ENCODE results near the gene CACNB1. TPM values are rescaled to one million over a fixed set of nuclear protein-coding genes. Genes with fewer than 3 reads are reported as not detected.
"Not testable (repeated sequence)": the region's sequence is repeated elsewhere in the genome, so short reads cannot be mapped to it uniquely, and the experiment has no call there.

CACNB1 gene
- total RNA-seq, 1 donor: 7.8 TPM

DNA sequence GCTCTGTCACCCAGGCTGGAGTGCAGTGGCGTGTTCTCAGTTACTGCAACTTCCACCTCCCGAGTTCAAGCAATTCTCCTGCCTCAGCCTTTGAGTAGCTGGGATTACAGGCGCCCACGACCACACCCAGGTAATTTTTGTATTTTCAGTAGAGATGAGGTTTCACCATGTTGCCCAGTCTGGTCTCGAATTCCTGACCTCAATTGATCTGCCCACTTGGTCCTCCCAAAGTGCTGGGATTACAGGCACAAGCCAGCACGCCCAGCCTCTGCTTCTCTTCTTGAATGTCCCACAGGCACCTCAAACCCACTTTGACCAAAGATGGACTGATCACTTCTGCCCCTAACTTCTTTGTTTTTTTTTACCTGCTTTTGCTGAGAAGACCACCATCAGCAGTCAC, 26.9 kb downstream of the CACNB1 start:
- DNase-seq (ENCODE audit: low read depth): no peak
- no peak overlapping the region for H3K4me3 ChIP-seq (ENCODE audit: low read depth, low read length)
- TF ChIP-seq, protein P1, sequence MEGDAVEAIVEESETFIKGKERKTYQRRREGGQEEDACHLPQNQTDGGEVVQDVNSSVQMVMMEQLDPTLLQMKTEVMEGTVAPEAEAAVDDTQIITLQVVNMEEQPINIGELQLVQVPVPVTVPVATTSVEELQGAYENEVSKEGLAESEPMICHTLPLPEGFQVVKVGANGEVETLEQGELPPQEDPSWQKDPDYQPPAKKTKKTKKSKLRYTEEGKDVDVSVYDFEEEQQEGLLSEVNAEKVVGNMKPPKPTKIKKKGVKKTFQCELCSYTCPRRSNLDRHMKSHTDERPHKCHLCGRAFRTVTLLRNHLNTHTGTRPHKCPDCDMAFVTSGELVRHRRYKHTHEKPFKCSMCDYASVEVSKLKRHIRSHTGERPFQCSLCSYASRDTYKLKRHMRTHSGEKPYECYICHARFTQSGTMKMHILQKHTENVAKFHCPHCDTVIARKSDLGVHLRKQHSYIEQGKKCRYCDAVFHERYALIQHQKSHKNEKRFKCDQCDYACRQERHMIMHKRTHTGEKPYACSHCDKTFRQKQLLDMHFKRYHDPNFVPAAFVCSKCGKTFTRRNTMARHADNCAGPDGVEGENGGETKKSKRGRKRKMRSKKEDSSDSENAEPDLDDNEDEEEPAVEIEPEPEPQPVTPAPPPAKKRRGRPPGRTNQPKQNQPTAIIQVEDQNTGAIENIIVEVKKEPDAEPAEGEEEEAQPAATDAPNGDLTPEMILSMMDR (IDR thresholded peaks at IDR 0.05; ENCODE audit: insufficient read depth, low read depth, low read length): no peak

DNA sequence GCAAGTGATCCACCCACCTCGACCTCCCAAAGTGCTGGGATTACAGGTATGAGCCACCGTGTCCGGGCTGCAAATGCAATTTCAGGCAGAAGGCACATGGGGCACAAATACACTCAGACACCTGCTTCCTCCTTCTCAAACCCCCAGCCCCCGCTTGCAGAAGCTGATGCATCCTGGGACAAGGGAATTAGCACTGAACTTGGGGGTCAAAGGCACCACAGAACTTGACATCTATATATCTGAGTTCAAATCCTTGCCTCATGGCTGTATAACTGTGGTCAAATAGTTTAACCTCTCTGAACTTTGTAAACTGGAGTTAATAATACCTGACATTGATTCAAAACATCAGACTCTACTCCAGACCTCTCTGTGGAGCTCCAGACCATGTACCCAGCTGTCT, 27.4 kb downstream of the CACNB1 start:
- H3K4me3 ChIP-seq (ENCODE audit: low read depth, low read length): no peak overlapping the region
- TF ChIP-seq, protein P1 (IDR thresholded peaks at IDR 0.05; ENCODE audit: insufficient read depth, low read depth, low read length): no peak
- DNase-seq (ENCODE audit: low read depth): peak; percentile 14

DNA sequence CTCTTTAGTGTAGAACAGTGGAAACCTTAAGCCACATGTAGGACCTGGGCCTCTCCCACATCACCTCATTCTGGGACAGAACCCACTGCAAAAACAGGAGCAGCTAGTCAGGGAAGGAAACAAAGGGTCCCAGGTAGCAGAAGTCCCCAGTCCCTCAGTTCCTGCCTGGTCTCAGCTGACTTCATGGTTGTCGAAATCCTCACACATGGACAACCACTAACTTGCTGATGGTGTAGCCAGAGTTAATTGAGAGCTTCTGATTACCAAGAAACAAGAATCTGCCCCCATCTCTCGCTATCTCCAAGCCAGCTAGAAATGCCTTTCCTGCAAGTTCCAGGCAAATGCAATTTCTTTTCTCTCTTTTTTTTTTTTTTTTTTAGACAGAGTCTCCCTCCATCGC, 28.0 kb downstream of the CACNB1 start:
- no peak overlapping the region for H3K4me3 ChIP-seq (ENCODE audit: low read depth, low read length)
- no peak for DNase-seq (ENCODE audit: low read depth)
- TF ChIP-seq, protein P1 (IDR thresholded peaks at IDR 0.05; ENCODE audit: insufficient read depth, low read depth, low read length): no peak

DNA sequence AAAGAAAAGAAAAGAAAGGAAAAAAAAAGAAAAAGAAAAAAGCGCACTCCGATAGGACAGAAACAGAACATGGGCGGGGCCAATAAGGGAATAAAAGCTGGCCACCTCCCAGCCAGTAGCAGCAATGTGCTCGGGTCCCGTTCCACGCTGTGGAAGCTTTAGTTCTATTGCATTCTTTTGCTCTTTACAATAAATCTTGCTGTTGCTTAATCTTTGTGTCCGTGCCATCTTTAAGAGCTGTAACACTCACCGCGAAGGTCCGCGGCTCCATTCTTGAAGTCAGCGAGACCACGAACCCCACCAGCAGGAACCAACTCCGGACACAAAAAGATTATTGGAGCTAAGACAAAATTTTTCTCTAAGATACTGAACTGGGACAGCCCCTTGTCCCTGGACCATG, 28.4 kb downstream of the CACNB1 start:
- no peak overlapping the region for H3K4me3 ChIP-seq (ENCODE audit: low read depth, low read length)
- DNase-seq (ENCODE audit: low read depth): peak; percentile 26
- TF ChIP-seq, protein P1 (IDR thresholded peaks at IDR 0.05; ENCODE audit: insufficient read depth, low read depth, low read length): no peak

DNA sequence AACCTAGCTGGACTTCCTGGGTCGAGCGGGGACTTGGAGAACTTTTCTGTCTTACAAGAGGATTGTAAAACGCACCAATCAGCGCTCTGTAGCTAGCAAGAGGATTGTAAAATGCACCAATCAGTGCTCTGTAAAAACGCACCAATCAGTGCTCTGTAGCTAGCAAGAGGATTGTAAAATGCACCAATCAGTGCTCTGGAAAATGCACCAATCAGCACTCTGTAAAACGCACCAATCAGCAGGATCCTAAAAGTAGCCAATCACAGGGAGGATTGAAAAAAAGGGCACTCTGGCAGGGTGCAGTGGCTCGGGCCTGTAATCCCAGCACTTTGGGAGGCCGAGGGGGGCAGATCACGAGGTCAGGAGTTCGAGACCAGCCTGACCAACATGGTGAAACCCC, 29.0 kb downstream of the CACNB1 start:
- not testable (repeated sequence) for DNase-seq (ENCODE audit: low read depth); H3K4me3 ChIP-seq (ENCODE audit: low read depth, low read length)

DNA sequence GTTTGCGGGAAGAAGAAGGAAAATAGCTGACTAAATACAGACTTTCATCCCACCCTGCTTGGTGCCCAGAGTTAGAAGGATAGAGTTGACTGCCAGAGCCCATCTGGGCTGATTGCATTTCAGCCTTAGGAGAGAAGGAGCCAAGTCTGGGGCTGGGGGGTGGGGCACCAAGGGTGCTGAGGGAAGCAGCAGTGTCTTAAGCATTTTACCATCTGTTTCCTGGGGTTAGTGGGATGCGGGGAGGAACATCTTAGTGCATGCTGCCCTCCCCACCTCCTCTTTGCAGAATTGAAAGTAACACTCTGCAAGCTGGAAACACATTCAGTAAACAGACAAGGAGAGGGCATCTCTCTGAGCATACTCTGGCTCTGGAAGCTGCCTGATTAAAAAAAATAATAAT, 30.0 kb downstream of the CACNB1 start:
- H3K4me3 ChIP-seq (ENCODE audit: low read depth, low read length): no peak overlapping the region
- TF ChIP-seq, protein P1 (IDR thresholded peaks at IDR 0.05; ENCODE audit: insufficient read depth, low read depth, low read length): no peak
- DNase-seq (ENCODE audit: low read depth): peak; percentile 55

DNA sequence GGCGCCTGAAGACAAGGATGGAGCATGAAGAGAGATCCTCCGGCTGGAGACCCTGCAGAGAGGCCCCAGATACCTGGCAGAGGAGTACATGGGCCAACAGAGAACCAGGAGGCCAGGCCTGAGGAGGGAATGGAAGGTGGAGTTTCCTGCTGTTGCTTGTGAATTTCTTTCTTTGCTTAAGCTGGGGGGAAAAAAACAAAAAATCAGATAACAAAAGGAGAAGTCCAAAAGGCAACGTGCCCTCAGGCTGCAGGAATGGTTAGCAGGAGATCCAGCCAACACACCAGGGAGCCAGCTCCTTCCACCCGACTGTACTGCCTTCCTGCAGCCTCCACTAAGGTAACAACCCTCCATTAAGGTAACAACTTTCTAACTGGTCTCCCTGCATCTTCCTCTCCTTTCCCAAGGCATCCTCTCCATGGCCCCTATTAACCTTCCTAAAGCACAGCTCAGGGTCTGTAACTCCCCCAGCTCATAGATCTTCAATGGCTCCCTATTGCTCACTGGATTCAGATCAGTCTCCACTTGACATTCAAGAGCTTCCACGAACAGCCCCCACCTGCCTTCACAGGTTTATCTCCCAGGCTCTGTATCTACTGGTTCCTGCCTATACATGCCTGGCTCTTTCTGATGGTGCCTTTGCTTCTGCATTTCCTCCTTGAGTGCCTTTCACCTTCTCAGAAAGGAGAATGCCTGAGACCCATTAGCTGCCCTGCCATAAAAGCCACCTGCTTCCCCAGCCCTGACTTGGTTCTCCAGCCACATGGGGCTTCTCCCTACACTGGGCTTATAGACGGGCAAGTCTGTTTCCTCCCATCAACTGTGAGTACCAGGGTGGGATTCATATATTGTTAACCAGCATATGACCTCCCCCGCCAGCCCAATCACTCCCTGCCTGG, 30.8 kb downstream of the CACNB1 start:
- TF ChIP-seq, protein P1 (IDR thresholded peaks at IDR 0.05; ENCODE audit: insufficient read depth, low read depth, low read length): no peak
- DNase-seq (ENCODE audit: low read depth): no peak

More for the DNA sequence above, 30.8 kb downstream of the CACNB1 start:
- no peak overlapping the region for H3K4me3 ChIP-seq (ENCODE audit: low read depth, low read length)
